ENCODE results near the gene SCYGR7. TPM values are rescaled to one million over a fixed set of nuclear protein-coding genes. Genes with fewer than 3 reads are reported as not detected.
A peak's percentile ranks its signal among the peaks of the same experiment; 100 is the strongest.

Gene SCYGR7
- total RNA-seq, 2 experiments from 2014 or later: not detected

GRCh38 chr2:227766373-227766883, 38.3 kb downstream of the SCYGR7 start:
- H3K9me3 Mint-ChIP-seq: no peaks in the 10 kb centered on the region
- ChIA-PET CTCF (interaction anchor here (0.7 to 3.9 kb wide), 53 partner anchors 9 to 637 kb away, joined by 3 to 65 read pairs (median 4); no protein-coding TSS in a partner anchor), POLR2A (no interaction called here)
- DNase-seq (peak; percentile 72), ATAC-seq (peak; percentile 94)
- no peaks in the 10 kb centered on the region for H3K36me3 Mint-ChIP-seq (ENCODE audit: low read depth)
- H3K27ac Mint-ChIP-seq: no peak overlapping the region
- H3K27me3 Mint-ChIP-seq: no peaks in the 10 kb centered on the region
- H3K4me1 Mint-ChIP-seq (ENCODE audit: low read depth): no peaks in the 10 kb centered on the region
- peak; percentile 86 for TF ChIP-seq CTCF (IDR thresholded peaks at IDR 0.05)
- no peak overlapping the region for H3K4me3 Mint-ChIP-seq
- intact Hi-C loops (cut with micrococcal nuclease): loop anchor here (10.0 kb wide), 3 partner anchors 282 to 642 kb away; no protein-coding TSS in a partner anchor

DNA sequence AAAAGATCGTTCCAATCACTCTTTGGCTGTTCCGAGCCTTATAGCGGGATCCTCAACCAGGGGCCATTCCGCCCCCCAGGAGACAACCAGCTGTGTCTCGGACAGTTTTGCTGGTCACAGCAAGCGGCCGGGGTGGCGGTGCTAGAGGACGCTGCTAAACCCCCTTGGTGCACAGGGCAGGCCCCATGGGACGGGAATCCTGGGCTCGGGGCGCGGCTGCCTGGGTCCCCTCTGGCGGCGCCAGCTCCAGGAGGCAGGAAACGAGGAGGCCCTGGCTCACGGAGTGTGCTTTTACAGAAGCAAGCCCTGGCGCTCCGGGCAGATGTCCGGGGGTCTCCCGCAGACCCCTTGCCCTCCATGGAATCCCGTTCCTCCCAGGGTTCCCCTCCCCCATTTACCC, 39.7 kb downstream of the SCYGR7 start:
- POLR2A ChIA-PET: no interaction called here
- Mint-ChIP-seq H3K27ac (no peak overlapping the region), H3K9me3 (no peaks in the 10 kb centered on the region), H3K4me1 (ENCODE audit: low read depth) (no peaks in the 10 kb centered on the region), H3K4me3 (no peak overlapping the region), H3K27me3 (no peaks in the 10 kb centered on the region), H3K36me3 (ENCODE audit: low read depth) (no peaks in the 10 kb centered on the region)
- no peak for ATAC-seq
- no peak for TF ChIP-seq CTCF (IDR thresholded peaks at IDR 0.05)
- intact Hi-C loops (cut with micrococcal nuclease): loop anchor here (10.0 kb wide), 3 partner anchors 283 to 643 kb away; no protein-coding TSS in a partner anchor
- CTCF ChIA-PET: interaction anchor here (0.7 to 3.9 kb wide), 4 partner anchors 13 to 110 kb away, joined by 4 to 65 read pairs (median 10); no protein-coding TSS in a partner anchor
- no peak for DNase-seq

- Mint-ChIP-seq H3K4me3 (no peak overlapping the region), H3K4me1 (ENCODE audit: low read depth) (peaks cover 20% of the 10 kb centered on the region)
Observed at GRCh38 chr2:227772197-227772661, 44.1 kb downstream of the SCYGR7 start.

GRCh38 chr2:227772932-227773331, 44.8 kb downstream of the SCYGR7 start:
- no peak for TF ChIP-seq CTCF (IDR thresholded peaks at IDR 0.05)
- Mint-ChIP-seq H3K36me3 (ENCODE audit: low read depth) (no peaks in the 10 kb centered on the region), H3K27me3 (no peaks in the 10 kb centered on the region), H3K9me3 (no peaks in the 10 kb centered on the region), H3K4me1 (ENCODE audit: low read depth) (peaks cover 20% of the 10 kb centered on the region), H3K27ac (no peak overlapping the region), H3K4me3 (no peak overlapping the region)
- POLR2A ChIA-PET: no interaction called here
- intact Hi-C loops (cut with micrococcal nuclease): no loop called here
- CTCF ChIA-PET: interaction anchor here (1.5 to 2.5 kb wide), 2 partner anchors 41 to 115 kb away, joined by 4 to 6 read pairs; partner anchors contain the start of gene CCL20
- DNase-seq: no peak
- ATAC-seq: no peak

More at GRCh38 chr2:227772197-227772661, 44.1 kb downstream of the SCYGR7 start:
- ChIA-PET POLR2A (no interaction called here), CTCF (interaction anchor here (2.5 kb wide), 1 partner anchor 114 kb away, joined by 6 read pairs; no protein-coding TSS in a partner anchor)
- Mint-ChIP-seq H3K27me3 (no peaks in the 10 kb centered on the region), H3K9me3 (no peaks in the 10 kb centered on the region), H3K36me3 (ENCODE audit: low read depth) (no peaks in the 10 kb centered on the region), H3K27ac (no peak overlapping the region)
- DNase-seq (no peak), ATAC-seq (no peak)
- intact Hi-C loops (cut with micrococcal nuclease): no loop called here
- no peak for TF ChIP-seq CTCF (IDR thresholded peaks at IDR 0.05)

DNA sequence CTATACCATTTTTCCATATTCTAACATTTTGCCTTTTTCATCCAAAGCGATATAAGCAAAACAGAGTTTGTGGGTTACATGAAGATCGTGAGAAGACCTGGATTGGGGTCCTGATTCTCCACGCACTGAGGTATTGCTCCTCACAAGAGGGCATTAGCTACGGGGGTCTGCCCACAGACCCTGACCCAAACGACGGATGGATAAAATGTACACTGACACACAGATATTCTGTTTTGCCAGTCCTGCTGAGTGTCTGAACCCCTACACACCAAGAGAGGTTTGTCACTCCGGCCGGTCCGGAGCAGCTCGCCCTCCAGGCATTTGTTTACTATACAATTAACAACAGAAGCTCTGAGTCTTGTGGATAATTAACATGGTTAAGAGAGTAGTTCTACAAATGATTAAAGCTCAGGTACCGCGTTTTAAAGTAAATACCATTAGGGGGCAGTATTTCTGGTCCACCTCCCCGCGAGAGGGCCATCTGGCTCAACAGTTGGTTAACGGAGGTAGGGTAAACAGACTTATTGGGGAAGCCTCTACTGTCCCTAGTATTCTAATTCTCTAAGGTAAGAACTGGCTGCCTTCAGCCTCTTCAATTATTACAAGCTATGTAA, 46.0 kb downstream of the SCYGR7 start:
- H3K4me3 Mint-ChIP-seq: no peak overlapping the region
- intact Hi-C loops (cut with micrococcal nuclease): no loop called here
- no peaks in the 10 kb centered on the region for H3K9me3 Mint-ChIP-seq
- POLR2A ChIA-PET: no interaction called here
- H3K27ac Mint-ChIP-seq: peak overlapping the region; percentile 26
- H3K36me3 Mint-ChIP-seq (ENCODE audit: low read depth): no peaks in the 10 kb centered on the region
- CTCF ChIA-PET: interaction anchor here (0.8 to 2.9 kb wide), 10 partner anchors 8 to 472 kb away, joined by 3 to 17 read pairs (median 4); partner anchors contain the start of gene CCL20
- DNase-seq (peak; percentile 30), ATAC-seq (peak; percentile 24)
- peaks cover 20% of the 10 kb centered on the region for H3K4me1 Mint-ChIP-seq (ENCODE audit: low read depth)
- H3K27me3 Mint-ChIP-seq: no peaks in the 10 kb centered on the region
- peak; percentile 46 for TF ChIP-seq CTCF (IDR thresholded peaks at IDR 0.05)
